ENCODE data around the gene AP1B1. TPM values are rescaled to one million over a fixed set of nuclear protein-coding genes. Genes with fewer than 3 reads are reported as not detected.

The AP1B1 gene
- 10 to 100 TPM; 55.7 to 58.7 (median 58.2) TPM for total RNA-seq

DNA sequence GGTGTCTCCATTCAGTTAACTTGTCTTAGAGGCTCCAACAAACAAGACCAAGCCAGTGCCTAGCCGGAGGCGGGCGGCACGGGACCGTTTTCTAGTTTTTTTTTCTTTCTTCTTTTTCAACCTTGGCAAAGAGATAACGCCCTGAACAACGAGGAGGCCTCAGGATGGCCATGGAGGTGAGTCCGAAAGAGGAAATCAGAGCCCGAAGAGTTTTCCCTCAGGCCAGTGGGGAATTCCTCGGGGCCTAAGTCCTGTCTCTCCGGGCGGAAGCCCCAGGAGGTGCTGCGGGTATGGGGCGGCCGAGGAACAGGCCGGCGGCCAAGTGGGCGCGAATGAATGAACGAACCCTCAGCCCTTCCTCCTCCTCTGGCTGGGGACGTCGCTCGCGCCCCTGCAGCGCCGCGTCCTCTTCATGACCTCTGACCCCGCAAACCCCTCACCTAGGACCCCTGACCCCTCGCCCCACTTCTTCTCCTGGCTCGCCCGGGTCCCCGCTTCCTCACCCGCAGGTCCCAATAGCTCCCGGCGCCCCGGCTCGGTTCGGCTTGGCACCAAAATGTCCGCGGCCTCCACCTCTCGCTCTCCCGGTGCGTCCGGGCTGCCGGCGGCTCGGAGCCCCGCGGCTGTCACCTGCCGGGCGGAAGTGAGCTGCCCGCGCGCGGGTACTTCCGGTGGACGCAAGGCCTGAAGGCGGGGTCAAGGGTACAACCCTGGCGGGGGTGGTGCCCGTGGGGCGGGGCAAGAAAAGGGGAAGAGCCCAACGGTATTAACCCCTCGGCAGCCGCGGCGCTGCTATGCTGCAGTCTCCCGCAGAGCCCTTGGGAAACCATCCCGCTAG is at the start of gene AP1B1:
TSS of gene AP1B1 (minus strand) at position 650 of the 838 bp plus-strand sequence. CDS start 21,327 bp downstream, outside the sequence.
- DNase-seq (ENCODE audit: low spot score in 2 of 2): peak; percentile 80 to 91
- intact Hi-C loops (cut with DNase I; ENCODE audit: low total_unique reads): no loop called here

DNA sequence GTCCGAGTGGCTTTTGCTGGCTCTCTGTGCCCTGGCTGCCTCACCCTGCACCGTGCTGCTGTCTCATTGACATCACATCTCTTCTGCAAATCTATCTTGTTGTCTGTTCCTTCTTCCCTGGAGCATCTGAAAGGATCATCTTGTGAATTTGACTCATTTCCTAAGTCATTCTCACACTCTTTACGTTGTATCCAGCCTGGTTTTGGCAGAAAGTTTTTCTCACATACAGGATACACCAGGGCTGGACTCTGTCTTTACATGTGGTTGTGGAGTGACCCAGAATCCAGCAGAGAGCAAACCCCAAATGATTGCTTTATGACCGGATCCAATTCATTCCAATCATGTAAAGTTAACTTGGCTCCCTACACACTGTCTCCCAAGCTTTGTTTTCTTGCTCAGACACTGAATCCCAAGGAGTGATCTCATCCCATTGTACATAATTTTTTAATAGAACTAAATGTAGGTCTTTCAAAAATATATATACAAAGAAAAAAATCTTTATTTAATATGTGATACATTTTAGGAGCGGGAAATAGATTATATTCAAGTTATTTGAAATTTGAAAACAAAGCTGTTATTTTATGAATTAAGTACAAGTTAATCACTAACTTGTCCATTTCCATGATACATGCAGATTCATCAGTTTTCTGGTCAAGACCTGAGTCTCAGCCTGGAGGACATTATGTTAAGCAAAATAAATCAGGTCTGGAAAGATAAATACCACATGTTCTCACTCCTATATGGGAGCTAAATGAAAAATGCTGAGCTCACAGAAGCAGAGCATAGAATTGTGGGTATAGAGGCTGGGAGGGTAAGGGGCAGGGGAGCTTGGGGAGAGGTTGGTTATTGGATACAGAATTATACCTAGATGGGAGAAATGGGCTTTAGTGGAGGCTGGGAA is 47.1 kb upstream of the AP1B1 start:
- Histone ChIP-seq H3K4me1 (no peaks in the 10 kb centered on the region), H3K27me3 (no peaks in the 10 kb centered on the region), H3K27ac (no peak overlapping the region), H3K4me3 (no peak overlapping the region), H3K36me3 (no peaks in the 10 kb centered on the region), H3K9me3 (no peaks in the 10 kb centered on the region)
- TF ChIP-seq POLR2AphosphoS5 (IDR thresholded peaks at IDR 0.05) (no peak), POLR2A (IDR thresholded peaks at IDR 0.05) (no peak)
- TF ChIP-seq, protein P1, sequence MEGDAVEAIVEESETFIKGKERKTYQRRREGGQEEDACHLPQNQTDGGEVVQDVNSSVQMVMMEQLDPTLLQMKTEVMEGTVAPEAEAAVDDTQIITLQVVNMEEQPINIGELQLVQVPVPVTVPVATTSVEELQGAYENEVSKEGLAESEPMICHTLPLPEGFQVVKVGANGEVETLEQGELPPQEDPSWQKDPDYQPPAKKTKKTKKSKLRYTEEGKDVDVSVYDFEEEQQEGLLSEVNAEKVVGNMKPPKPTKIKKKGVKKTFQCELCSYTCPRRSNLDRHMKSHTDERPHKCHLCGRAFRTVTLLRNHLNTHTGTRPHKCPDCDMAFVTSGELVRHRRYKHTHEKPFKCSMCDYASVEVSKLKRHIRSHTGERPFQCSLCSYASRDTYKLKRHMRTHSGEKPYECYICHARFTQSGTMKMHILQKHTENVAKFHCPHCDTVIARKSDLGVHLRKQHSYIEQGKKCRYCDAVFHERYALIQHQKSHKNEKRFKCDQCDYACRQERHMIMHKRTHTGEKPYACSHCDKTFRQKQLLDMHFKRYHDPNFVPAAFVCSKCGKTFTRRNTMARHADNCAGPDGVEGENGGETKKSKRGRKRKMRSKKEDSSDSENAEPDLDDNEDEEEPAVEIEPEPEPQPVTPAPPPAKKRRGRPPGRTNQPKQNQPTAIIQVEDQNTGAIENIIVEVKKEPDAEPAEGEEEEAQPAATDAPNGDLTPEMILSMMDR (IDR thresholded peaks at IDR 0.05): no peak
- intact Hi-C loops (cut with DNase I; ENCODE audit: low total_unique reads): no loop called here
- DNase-seq (ENCODE audit: low spot score in 2 of 2): no peak

More for the DNA sequence above, at the start of gene AP1B1:
- Histone ChIP-seq H3K27me3 (no peaks in the 10 kb centered on the region), H3K27ac (peak within 1 kb of the TSS; percentile 84 to 91), H3K4me1 (peaks cover 0 to 7% of the 10 kb centered on the region in 2 donors), H3K9me3 (no peaks in the 10 kb centered on the region), H3K36me3 (no peaks in the 10 kb centered on the region), H3K4me3 (peak within 1 kb of the TSS; percentile 72 to 92 (median 89))
- TF ChIP-seq POLR2AphosphoS5 (IDR thresholded peaks at IDR 0.05) (peak in 2 of 3 donors; percentile 66 to 69), POLR2A (IDR thresholded peaks at IDR 0.05) (no peak)

DNA sequence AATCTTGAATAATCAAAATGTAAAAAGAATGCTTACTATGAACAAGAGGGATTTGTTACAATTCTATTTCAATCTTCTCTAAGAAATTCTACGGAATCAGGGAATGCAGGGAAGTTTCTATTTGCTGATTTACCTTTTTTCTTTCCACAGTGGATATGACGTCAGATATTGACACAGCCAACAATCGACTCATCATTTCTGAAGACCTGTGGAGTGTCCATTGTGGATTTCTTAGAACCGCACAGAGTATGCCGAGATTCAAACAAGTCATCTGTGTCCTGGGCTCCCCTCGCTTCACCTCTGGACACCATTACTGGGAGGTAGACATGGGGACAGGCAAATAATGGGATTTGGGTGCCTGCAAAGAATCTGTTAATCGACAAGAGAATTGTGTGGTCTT is 45.9 kb upstream of the AP1B1 start:
- H3K4me3 ChIP-seq: no peak overlapping the region
- no peaks in the 10 kb centered on the region for H3K9me3 ChIP-seq
- H3K4me1 ChIP-seq: no peaks in the 10 kb centered on the region
- DNase-seq (ENCODE audit: low spot score in 2 of 2): no peak
- H3K27ac ChIP-seq: no peak overlapping the region
- no peaks in the 10 kb centered on the region for H3K36me3 ChIP-seq
- intact Hi-C loops (cut with DNase I; ENCODE audit: low total_unique reads): no loop called here
- TF ChIP-seq POLR2AphosphoS5 (IDR thresholded peaks at IDR 0.05) (no peak), POLR2A (IDR thresholded peaks at IDR 0.05) (no peak)
- TF ChIP-seq, protein P1 (IDR thresholded peaks at IDR 0.05): no peak
- no peaks in the 10 kb centered on the region for H3K27me3 ChIP-seq

DNA sequence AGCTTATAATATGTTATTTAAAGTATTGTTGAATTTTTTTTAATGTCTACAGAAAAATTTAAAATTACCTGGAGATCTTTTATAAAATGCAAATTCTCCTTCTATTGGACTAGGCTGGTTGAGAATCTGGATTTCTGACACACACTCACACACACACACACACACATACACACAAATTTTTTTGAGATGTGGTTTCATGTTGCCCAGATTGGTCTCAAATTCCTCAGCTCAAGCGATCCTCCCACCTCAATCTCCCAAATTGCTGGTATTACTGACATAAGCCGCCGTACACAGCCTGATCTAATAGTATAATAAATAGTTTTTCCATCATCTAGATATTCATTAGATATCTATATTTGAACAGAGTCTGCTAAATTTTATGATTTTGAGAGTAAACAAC is 45.5 kb upstream of the AP1B1 start:
- no peaks in the 10 kb centered on the region for H3K4me1 ChIP-seq
- no peak overlapping the region for H3K27ac ChIP-seq
- no peaks in the 10 kb centered on the region for H3K36me3 ChIP-seq
- no peaks in the 10 kb centered on the region for H3K27me3 ChIP-seq
- no peak overlapping the region for H3K4me3 ChIP-seq
- intact Hi-C loops (cut with DNase I; ENCODE audit: low total_unique reads): no loop called here
- DNase-seq (ENCODE audit: low spot score in 2 of 2): no peak
- TF ChIP-seq POLR2AphosphoS5 (IDR thresholded peaks at IDR 0.05): no peak
- no peak for TF ChIP-seq POLR2A (IDR thresholded peaks at IDR 0.05)
- TF ChIP-seq, protein P1 (IDR thresholded peaks at IDR 0.05): no peak
- H3K9me3 ChIP-seq: no peaks in the 10 kb centered on the region

DNA sequence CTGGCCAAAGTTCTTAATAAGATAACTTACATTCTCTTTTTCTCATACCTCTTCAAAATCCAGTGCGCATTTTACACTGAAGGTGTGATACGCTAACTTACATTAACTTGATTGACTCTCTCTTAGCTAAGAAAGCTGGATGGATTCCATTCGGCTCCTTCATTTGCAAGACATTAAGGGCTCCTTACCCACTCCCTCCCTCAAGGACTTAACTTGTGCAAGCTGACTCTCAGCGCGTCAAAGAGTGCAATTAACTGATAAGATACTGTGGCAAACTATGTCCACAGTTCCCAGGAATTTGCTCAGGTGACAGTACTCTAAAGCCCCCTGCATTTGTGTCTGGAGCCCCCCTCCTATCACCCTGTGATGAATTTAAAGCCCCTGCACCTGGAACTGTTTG is 43.6 kb upstream of the AP1B1 start:
- no peak for DNase-seq (ENCODE audit: low spot score in 2 of 2)
- Histone ChIP-seq H3K27ac (no peak overlapping the region), H3K36me3 (no peaks in the 10 kb centered on the region), H3K27me3 (no peaks in the 10 kb centered on the region), H3K4me3 (no peak overlapping the region), H3K9me3 (no peaks in the 10 kb centered on the region), H3K4me1 (no peaks in the 10 kb centered on the region)
- TF ChIP-seq POLR2A (IDR thresholded peaks at IDR 0.05): no peak
- TF ChIP-seq, protein P1 (IDR thresholded peaks at IDR 0.05): no peak
- TF ChIP-seq POLR2AphosphoS5 (IDR thresholded peaks at IDR 0.05): no peak
- intact Hi-C loops (cut with DNase I; ENCODE audit: low total_unique reads): no loop called here

Measured in breast epithelium (tissue), 4 donors.